Fibroblast of skin of right quadriceps (primary cell): ENCODE measurements around the gene ROBO3.
A peak's percentile ranks its signal among the peaks of the same experiment; 100 is the strongest.

ENCODE experiments used
- DNase-seq: peaks from one replicate; pipeline ENCODE4 v3.0.0-alpha.2; 2013

Gene ROBO3, protein sequence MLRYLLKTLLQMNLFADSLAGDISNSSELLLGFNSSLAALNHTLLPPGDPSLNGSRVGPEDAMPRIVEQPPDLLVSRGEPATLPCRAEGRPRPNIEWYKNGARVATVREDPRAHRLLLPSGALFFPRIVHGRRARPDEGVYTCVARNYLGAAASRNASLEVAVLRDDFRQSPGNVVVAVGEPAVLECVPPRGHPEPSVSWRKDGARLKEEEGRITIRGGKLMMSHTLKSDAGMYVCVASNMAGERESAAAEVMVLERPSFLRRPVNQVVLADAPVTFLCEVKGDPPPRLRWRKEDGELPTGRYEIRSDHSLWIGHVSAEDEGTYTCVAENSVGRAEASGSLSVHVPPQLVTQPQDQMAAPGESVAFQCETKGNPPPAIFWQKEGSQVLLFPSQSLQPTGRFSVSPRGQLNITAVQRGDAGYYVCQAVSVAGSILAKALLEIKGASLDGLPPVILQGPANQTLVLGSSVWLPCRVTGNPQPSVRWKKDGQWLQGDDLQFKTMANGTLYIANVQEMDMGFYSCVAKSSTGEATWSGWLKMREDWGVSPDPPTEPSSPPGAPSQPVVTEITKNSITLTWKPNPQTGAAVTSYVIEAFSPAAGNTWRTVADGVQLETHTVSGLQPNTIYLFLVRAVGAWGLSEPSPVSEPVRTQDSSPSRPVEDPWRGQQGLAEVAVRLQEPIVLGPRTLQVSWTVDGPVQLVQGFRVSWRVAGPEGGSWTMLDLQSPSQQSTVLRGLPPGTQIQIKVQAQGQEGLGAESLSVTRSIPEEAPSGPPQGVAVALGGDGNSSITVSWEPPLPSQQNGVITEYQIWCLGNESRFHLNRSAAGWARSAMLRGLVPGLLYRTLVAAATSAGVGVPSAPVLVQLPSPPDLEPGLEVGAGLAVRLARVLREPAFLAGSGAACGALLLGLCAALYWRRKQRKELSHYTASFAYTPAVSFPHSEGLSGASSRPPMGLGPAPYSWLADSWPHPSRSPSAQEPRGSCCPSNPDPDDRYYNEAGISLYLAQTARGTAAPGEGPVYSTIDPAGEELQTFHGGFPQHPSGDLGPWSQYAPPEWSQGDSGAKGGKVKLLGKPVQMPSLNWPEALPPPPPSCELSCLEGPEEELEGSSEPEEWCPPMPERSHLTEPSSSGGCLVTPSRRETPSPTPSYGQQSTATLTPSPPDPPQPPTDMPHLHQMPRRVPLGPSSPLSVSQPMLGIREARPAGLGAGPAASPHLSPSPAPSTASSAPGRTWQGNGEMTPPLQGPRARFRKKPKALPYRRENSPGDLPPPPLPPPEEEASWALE (N-terminal part only)

GRCh38 chr11:124865181-124865901 lies at the start of gene ROBO3:
Gene ROBO3, plus strand, starts transcription at chr11:124865432. Its CDS starts 146 bp downstream, at chr11:124865578.
- no peak for DNase-seq

DNA sequence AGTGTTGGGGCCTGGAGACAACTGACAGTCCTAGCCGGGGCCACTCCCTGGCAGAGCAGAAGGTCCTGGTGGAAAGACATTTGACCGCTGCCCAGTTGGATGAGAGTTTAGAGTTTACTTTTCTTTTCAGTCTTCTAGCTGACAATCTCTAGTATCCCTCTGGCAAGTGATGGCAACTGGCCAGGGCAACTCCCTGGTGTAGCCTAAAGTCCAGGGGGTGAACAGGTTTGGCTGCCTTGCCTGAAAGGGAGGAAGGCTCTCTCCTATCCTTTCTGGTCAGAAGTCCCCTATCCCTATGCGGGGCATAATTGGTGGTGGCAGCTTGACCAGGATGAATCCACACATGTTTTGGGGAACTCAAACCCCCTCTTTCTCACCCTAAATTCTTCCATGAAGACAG lies 48.2 kb upstream of the ROBO3 start:
- DNase-seq, result no peak

GRCh38 chr11:124821995-124822730 lies 43.1 kb upstream of the ROBO3 start:
- no peak for DNase-seq

DNA sequence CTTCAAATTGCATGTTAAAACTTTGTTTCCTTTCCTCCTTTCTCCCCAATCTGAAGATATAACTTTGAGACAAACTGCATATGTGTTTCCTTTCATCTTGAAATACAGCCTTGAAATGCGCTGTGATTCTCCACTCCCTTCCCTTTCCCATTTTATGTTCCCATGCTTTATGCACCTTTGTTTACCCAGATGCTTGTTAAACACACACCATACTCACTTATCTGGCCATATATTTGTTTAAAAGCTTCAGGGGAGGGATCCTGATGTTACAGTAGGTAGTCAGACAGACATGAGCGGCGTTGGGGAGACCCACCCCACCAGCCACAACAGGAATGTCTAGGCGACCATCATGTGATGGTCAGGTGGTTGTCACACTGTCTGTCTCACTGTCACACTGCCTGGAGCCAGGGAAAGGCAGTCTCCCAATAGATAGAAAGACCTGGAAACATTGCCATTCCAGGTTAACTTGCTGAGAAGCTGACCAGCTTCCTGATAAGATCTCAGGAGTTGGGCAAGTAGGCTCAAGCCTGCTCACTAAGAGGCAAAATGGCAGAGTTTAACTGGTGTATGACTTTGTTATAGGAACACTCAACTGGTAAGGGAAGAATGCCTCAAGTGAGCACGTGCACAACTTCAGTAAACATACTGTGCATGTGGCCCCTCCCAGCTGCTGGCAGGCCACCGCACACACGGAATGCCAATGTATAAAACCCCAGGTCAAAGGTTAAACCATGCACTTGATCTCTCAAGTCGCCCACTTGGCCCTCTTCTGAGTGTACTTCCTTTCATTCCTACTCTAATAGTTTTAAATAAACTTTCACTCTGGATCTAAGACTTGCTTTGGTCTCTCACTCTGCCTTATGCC lies 41.5 kb upstream of the ROBO3 start:
- DNase-seq, result no peak

DNA sequence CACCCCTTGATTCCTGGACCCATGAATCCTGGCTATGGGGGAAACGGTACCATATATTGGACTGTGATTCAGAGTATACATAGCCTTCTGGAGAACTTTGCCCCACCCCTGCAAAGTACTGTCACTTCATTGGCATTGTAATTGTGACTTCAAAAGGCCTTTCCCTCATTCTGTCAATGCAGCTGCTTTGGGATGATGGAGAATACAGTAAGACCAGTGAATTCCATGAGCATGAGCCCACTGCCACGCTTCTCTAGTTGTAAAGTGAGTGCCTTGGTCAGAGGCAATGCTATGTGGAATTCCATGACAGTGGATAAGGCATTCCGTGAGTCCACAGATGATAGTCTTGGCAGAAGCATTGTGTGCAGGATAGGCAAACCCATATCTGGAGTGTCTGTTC lies 39.4 kb upstream of the ROBO3 start:
- no peak for DNase-seq

DNA sequence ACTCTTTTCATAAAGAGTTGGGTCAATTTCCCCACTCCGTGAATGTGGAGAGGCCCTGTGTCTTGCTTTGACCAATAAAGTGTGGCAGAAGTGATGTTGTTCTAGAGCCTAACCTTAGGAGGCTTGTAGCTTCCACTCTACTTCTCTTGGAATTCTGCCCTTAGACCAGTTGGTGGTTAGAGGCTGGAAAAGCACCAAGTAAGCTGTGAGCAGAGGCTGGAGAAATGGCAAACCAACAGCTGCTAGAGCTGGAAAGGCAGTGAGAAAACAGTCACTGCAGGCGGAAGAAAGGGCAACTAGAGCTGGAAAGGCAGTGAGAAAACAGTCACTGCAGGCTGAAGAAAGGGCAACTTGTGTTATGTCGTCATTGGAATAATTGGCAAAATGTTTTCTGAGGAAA lies 35.2 kb upstream of the ROBO3 start:
- no peak for DNase-seq

GRCh38 chr11:124830749-124831148 lies 34.5 kb upstream of the ROBO3 start:
- DNase-seq, result no peak

GRCh38 chr11:124831897-124832296 lies 33.3 kb upstream of the ROBO3 start:
- DNase-seq, result no peak

DNA sequence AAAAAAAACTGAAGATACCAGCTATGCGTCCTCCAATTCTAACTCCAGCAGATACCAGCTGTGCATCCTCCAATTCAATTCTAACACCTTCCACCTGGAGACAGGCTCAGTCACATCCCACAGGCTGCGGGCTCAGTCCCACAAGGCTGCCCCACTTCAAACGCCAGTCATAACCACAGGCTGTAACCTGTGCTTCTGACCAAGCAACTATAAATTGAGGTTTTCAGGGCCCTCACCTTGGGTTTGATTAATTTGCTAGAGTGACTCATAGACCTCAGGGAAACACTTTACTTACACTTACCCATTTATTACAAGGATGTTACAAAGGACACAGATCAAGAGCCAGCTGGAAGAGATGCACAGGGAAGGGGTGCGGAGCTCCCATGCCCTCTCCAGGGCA lies 32.7 kb upstream of the ROBO3 start:
- DNase-seq, result no peak

DNA sequence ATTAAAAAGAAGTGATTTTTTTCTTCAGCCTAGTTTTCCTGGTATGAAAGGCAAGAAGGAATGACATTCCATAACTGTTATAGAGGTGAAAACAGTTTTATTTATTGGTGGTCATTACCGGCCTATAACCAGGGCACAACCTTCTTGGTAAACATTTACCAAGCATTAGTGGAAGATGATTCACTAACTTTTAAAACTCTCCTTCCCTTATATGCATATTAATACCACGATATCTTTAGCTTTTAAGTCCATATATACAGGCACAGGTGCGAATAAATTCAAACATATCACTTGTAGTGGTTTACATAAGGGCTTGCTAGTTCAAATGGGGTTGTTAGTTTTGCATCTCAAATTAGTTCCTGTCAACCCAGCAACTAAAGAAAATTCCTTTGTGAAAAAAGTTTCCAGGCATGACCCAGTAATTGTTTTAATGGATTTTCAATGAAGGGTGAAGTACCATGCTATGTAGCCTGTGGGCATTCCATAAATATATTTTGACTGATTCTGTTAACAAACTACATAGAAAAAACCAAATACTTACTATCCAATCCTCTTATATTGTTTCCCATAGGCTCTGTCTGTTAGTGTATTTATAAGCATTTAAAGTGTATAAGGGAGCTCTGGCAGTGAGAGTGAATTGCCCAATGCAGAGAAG lies 30.6 kb upstream of the ROBO3 start:
- no peak for DNase-seq

DNA sequence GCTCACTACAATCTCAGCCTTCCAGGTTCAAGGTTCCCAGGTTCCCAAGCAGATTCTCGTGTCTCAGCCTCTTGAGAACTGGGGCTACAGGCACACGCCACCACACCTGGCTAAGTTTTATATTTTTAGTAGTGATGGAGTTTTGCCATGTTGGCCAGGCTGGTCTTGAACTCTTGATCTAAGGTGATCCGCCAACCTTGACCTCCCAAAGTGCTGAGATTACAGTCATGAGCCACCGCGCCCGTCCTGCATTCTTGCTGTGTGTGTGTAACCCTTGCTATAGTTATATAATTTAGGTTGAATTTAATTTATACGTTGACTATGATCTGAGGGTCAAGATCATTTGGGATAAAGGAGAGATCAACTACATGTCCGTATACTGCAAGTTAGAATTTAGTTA lies 29.3 kb upstream of the ROBO3 start:
- no peak for DNase-seq

DNA sequence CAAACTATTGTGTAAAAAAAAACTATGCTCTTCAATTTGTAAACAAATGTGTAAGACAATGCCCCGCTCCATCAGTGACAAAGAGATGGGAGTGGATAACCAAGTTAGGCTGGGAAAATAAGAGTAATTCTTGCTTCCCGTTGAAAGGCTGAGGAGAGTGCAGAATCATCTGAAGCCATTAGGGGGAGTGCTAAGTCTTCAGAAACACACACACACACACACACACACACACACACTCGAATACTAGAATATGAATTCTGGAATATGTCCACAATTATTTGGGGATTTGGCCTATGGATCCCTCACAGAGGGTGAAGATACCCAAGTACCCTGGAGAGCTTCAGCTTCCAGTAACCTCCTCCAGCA lies 27.8 kb upstream of the ROBO3 start:
- DNase-seq, result peak; percentile 81

DNA sequence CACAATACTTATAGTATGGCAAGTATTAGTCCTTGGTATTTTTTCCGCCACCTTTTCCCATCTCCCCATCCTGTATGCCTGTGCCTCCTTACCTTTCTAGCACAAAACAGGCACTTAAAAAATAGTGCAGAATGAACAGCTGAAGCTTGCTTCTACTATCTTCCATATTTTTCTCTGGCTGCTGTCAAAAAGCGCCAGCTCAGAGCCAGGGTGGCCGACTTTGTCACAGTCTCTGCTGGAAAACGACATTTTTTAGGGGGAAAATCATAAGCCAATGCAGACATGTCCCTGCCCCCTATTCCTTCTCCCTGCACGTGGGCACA lies 26.5 kb upstream of the ROBO3 start:
- DNase-seq, result no peak

DNA sequence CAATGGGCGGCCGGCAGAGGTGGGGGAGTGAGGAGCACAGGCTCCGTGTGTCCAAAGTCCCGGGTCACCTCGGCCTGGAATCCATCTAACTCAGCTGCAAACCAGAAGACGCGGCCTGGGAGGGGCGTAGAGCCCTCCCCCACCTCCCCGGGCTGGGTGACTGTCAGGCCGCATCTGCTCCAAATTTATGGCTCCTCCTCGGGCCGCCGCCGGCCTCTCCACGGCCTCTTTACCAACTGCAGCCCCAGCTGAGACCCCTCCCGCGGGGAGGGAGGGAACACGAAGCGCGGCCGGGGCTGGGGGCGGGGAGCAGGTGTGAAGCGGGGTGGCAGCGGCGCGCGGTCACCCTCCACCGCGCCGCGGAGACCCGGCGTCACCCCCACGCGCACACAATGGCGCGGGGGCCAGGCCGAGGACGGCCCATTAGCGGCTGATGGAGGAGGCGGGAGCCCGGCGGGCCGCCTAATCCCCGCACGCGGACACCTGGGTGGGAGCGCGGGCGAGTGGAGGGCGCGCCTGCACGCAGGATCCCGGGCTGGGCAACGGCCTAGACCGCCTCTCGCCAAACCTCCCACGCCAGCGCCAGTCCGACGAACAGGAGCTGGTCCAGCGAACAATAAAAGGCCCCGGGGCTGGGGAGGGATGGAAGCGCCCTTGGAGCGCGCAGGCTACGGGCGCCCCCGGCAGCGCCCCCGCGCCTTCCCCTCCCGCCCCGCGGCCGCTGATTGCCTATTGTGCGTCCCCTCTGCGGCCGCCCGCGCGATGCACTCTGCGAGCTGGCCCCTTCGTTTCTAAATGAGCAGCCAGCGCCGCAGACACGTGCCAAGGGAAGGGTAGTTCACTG lies 25.9 kb upstream of the ROBO3 start:
- DNase-seq, result no peak

- DNase-seq, result no peak
Observed at GRCh38 chr11:124839972-124840621, 25.1 kb upstream of the ROBO3 start.

- no peak for DNase-seq
Observed at GRCh38 chr11:124840666-124841065, 24.6 kb upstream of the ROBO3 start.

- DNase-seq, result peak; percentile 15
Observed at GRCh38 chr11:124841201-124841600, 24.0 kb upstream of the ROBO3 start.

DNA sequence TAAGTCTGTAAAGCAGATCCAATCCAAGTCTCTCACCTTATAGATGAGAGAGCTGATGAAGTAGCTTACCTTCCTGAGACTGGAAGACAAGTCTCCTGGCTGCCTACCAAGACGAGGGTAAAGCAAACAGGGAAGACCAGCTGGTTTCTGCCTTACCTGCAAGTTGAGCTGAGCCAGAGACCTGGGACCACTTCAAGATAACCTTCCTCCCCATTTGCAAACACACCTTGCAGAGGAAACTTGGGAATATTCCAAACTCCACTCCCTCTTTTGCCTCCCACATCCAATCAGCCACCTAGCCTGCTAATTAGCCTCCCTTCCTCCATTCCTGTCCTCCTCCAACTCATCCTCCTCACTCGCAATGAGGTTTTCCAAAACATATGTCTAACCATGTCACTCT lies 23.4 kb upstream of the ROBO3 start:
- DNase-seq, result no peak

DNA sequence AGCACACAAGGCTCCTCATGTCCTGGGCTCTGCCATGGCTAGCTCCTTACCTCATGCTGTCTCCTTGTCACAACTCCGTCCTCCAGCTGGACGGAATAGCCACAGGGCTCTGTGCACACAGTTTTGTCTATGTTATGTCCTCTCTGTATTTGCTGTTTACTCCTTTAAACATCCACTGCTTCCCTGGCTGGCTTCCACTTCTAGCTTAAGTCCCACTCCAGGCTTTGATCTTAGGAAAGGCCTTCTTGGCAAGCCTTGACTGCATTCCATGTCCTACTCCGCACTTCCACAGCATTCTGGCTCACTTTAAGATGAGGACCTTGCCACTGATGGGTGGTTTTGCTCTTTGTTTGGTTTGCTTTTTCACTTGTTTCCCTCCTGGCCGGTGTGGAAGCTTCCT lies 22.9 kb upstream of the ROBO3 start:
- no peak for DNase-seq
